Measurements from ENCODE around the gene FOXO1.
"Not testable (repeated sequence)": the region's sequence is repeated elsewhere in the genome, so short reads cannot be mapped to it uniquely, and the experiment has no call there.

FOXO1 gene

DNA sequence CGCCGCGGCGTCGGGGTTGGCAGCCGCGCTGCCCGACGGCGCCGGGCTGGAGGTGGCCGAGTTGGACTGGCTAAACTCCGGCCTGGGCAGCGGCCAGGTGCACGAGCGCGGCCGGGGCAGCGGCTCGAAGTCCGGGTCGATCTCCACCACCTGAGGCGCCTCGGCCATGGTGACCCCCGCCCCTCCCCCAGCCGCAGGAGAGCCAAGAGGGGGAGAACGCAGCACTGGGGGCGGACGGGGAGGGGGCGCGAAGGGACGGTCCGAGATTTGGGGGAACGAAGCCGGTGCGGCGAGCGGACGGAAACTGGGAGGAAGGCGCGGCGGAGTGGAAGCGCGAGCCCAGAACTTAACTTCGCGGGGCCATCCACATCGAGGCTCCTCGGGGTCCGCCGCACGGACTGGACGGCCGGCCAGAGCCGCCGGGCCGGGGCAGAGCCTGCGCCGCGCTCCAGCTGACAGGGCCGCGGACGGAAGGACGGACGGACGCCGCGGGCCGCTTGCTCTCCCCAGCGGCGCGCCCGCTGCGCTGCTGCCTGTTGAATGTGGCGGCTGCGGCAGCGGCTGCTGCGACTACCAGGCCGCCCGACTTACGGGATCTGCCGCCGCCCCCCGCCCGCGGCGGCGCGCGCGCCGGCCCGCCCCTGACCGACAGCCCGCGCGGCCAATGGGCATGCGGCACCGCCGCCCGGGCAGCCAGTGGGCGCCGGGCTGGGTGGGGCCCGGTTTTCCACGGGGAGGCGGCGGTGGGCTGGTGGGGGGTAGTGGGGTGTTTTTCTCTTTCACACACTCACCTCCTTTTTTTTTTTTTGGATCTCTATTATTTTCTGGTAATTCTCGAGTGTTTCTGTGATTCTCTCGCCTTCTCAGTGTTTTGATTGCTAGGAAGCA lies at the start of gene FOXO1:
Gene FOXO1 (minus strand): TSS at position 597 of the 888 bp plus-strand sequence. CDS start 429 bp downstream, at position 168.
- in situ Hi-C loops (cut with MboI; ENCODE audit: low sequenced_read_pairs): no loop called here

DNA sequence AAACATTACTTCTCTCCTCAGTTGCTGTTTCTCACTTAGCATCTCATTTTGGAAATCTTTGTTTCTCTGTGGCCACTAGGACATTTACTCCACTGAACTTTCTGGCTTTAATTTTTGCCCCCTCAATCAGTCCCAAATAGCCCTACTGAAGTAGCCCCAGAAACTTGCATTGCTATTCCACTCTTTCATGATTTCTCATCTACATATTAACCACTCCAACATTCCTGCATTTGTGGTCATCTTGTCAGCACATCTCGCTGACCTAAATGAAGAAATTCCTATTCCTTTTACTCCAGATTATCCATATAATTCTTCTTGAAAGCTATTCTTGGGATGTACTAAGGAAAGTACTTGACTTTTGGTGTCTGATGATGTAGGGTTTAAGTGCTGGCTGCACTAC lies 48.0 kb upstream of the FOXO1 start:
- in situ Hi-C loops (cut with MboI; ENCODE audit: low sequenced_read_pairs): not testable (repeated sequence)

- in situ Hi-C loops (cut with MboI; ENCODE audit: low sequenced_read_pairs): no loop called here
Measured at GRCh38 chr13:40706439-40706838, 40.0 kb upstream of the FOXO1 start.

- in situ Hi-C loops (cut with MboI; ENCODE audit: low sequenced_read_pairs): no loop called here
Measured at GRCh38 chr13:40697711-40698110, 31.3 kb upstream of the FOXO1 start.

DNA sequence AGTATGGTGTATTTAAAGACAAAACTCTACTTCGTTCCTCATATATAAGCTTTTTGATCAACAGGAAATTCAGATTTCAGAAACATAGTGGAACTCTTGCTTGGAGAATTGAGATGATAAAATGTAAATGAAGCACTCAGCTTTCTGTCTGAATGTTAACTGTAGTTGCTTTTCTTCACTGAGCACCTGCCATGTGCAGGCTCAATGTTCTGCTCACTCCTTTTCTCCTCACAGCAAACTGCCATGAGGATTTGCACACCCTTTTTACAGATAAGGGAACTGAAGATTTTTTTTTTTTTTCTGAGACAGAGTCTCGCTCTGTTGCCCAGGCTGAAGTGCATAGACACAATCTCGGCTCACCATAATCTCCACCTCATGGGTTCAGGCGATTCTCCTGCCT lies 28.0 kb upstream of the FOXO1 start:
- in situ Hi-C loops (cut with MboI; ENCODE audit: low sequenced_read_pairs): no loop called here

- in situ Hi-C loops (cut with MboI; ENCODE audit: low sequenced_read_pairs): no loop called here
Measured at GRCh38 chr13:40692946-40693345, 26.5 kb upstream of the FOXO1 start.

DNA sequence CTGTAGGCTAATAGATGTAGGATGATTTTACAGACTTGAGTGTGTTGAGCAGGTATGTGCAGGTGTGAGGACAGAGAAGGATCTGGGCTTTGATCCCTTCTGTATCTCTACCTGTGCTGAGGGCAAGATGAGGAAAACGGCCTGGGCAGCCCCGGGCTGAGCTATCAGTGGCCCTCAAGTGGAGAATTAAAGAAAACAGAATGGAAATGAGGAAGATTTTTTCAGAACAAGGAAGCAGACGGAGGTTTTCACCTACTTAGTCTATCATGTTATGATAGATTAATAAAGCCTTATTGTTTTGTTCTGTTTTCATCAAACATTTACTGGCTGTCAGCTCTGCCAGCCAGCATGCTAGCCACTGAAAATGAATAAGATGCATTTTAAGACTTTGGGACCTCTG lies 22.3 kb upstream of the FOXO1 start:
- in situ Hi-C loops (cut with MboI; ENCODE audit: low sequenced_read_pairs): no loop called here

DNA sequence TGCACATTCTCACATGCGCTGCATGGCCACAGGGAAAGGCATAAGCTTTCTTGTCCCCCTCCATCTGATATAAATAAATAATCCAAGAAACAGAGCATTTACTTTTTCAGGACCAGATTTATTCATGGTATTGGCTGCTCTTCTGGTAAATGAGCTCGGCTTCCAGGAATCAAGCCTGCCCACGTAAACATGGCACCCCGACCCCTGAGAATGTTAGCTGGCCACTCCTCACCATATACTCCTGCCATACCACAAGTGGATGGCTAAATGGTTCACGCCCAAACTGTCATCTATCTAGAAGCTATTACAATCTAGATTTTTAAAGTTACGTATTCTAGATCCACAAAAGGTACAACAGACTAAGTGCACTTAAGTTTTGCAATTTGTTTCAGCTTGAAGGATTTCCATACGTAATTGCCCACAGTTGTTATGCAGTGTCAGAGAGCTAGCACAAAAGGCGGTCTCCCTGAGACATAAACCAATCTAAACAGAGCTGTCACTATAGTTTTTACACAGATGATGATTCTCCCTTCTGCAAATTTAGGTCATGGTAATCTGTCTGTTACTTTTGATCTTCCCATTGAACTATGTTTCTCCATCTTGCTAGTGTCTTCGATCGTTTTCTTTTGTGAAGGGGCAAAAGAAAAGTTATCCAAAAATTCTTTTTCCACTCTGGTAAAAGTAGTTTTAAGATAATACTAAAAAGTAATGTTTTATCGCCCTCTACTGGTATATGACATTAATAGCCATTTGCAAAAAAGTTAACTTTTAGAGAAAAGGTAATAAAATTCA lies 16.2 kb upstream of the FOXO1 start:
- in situ Hi-C loops (cut with MboI; ENCODE audit: low sequenced_read_pairs): no loop called here

- in situ Hi-C loops (cut with MboI; ENCODE audit: low sequenced_read_pairs): no loop called here
Measured at GRCh38 chr13:40681341-40682146, 15.1 kb upstream of the FOXO1 start.

- in situ Hi-C loops (cut with MboI; ENCODE audit: low sequenced_read_pairs): no loop called here
Measured at GRCh38 chr13:40680659-40681323, 14.3 kb upstream of the FOXO1 start.

DNA sequence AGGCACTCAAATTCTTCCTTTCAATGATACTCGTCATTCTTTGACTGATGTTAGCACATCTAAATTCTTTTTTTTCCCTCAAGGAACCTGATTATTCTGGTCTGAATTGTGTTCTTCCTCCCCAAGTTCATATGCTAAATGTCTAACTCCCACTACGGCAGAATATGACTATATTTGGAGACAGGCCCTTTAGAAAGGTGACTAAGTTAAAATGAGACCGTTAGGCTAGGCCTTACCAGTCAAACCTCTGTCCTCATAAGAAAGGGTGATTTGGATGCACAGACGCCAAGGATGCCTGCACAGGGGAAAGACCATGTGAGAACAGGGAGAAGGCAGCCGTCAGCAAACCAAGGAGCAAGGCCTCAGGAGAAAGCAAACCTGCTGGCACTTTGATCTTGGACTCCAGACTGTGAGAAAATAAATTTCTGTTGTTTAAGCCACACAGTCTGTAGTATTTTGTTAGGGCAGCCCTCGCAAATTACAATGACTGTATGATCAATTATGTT lies 13.1 kb upstream of the FOXO1 start:
- in situ Hi-C loops (cut with MboI; ENCODE audit: low sequenced_read_pairs): no loop called here

DNA sequence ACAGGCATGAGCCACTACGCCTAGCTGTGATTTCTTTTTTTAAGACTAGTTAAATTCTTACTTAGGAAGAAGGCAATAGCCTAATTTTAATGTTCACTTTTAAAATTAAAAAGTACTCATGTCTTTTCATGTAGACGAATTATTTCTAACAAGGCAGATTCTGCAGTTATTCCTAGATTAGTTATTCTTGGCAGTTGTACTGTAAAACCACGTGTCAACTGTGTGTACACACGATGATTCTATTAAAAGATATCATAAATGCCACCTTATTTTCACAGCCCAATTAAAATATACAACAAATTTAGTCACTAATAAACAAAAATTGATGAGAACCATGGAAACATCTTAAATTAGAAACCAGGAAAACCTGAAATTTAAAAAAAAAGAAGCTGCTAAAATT lies 10.6 kb upstream of the FOXO1 start:
- in situ Hi-C loops (cut with MboI; ENCODE audit: low sequenced_read_pairs): no loop called here

DNA sequence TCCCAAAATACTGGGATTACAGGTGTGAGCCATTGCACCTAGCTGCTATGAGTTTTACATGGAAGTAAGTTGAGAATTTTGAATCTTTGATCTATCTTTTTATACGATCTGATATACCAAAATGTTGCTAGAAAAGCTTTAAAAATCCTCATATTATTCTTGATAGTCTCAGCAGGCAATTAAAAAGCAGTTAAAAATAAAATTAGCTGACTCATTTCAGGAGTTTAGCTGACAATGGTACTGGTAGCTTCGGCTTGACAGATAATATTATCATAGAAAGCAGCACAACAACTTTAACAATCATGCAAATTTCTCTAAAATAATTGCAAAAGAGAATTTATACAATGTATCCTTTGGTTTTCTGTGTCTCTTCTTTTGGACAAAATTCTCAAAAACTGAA lies 9.6 kb upstream of the FOXO1 start:
- in situ Hi-C loops (cut with MboI; ENCODE audit: low sequenced_read_pairs): no loop called here

DNA sequence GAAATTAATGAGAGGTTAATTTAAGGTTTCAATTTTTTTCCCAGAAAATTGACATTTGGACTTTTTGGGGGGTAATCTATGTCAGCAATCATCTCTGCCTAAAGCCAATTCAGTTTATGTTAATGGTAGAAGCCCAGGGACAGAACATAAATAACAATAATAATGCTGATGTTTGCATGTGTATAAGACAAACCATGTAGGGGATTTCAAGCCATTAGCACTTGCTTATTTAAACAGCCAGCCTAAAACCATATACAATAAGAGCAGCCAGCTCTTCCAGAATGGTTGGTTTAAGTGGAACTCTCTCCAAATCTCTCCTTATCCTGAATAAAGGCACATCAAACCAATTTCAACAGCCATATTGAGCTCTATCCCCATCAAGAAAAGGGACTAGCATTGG lies 7.0 kb upstream of the FOXO1 start:
- in situ Hi-C loops (cut with MboI; ENCODE audit: low sequenced_read_pairs): no loop called here

- in situ Hi-C loops (cut with MboI; ENCODE audit: low sequenced_read_pairs): no loop called here
Measured at GRCh38 chr13:40672765-40673397, 6.4 kb upstream of the FOXO1 start.

DNA sequence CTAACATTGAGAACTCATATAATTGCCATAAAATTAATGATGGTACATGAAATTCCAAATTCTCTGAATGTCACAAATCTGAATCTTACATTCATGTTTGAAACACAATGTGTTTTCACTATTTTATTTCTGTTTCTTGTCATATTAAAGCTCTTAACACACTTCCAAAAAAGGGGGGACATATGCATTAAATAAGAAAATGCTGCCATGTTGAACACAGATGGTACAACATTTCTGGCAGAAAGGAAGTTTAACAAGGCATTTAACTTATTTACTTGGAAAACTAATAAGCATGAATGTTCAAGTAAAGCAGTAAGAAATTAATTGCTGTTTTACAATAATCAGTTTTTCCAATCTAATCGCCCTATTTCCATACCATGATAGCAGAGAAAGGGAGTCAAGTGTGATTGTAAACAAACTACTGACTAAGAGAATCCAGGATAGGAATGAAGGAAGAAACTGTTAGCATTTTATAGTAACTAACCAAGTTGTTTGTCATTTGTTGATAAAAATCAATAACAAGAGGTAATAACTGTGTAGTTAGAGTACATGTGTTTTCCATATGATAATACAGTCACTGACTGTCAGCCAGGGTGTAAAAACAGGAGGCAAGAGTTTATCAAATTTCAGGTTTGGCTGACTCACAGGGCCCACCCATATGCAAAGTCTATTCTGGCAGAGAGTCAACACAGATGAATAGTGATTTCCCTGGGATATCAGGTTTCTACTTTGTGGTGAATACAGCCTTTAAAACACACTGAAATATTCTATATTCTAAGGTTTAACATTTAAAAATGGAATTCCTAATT lies 5.7 kb upstream of the FOXO1 start:
- in situ Hi-C loops (cut with MboI; ENCODE audit: low sequenced_read_pairs): no loop called here

DNA sequence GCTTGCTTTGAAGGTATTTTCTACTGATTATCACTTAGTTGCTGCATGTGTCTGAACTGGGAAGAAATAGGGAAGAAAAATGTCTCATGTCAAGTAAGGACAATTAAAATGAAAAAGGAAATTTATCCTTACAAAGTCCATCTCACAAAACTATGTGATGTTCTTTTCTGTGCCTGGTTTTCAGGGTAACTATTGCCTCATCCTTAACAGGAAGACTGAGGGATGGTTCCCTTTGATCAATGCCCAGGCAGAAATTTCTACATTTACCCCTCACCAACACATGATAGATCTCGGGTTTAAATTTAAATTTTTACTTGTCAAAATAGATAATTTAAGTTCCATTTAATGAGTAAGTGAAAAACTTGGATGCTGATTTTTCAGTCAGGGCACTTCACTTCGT lies 3.9 kb upstream of the FOXO1 start:
- in situ Hi-C loops (cut with MboI; ENCODE audit: low sequenced_read_pairs): no loop called here

DNA sequence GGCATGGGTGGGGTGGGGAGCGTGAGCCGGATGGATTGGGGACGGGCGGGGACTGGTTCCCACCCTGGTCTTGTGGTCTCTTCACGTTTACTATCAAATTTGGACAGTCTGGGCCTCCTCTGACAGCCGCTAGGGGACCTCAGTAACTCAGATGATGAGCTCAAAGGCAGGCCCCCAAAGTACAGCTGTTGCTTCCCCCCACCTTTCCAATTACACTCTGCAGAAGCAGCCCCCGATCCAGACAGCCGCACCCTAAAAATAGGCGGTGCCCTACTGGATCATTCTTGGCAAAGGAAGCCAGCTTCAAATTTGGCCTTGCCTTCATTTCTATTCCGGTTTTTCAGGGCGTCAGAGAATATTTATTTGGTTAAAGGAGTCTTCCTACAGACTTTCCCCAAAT lies 1.9 kb upstream of the FOXO1 start:
- in situ Hi-C loops (cut with MboI; ENCODE audit: low sequenced_read_pairs): no loop called here

DNA sequence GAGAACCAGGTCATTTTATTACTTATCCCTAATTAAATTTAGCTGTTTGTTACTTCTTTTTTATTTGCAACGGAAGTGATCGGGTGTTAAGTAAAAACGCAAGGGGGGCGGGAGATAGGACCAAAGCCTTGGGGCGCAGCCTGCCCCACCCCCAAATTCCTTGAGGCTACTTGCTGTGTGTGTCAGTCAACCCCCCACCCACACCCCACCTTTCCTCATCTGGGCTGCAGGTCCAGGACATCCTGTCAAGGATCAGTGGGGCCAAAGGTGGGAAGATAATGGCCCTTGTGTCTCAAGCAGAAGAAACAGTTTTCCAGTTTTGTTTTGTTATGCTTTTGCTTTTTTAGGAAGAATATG lies 1.2 kb upstream of the FOXO1 start:
- in situ Hi-C loops (cut with MboI; ENCODE audit: low sequenced_read_pairs): no loop called here
